Memory B cell (primary cell): ENCODE data around the gene GOLPH3L.
"Not testable (repeated sequence)": the region's sequence is repeated elsewhere in the genome, so short reads cannot be mapped to it uniquely, and the experiment has no call there.

Source experiments
- ATAC-seq: fragments of 150-1000 bp; cut with Tn5 transposase; 2 replicates; pipeline ENCODE4 v1.10.0; 2021; ENCODE audit warnings: low read depth, mild to moderate bottlenecking, moderate library complexity
- DNase-seq, 2 donors: peaks; one replicate each; pipeline ENCODE4 v3.0.0; 2022; ENCODE audit warnings: low spot score in 2 of 2
- H3K27ac Mint-ChIP-seq: one replicate; pipeline ENCODE4 v1.8.0; 2022; ENCODE audit warnings: mild to moderate bottlenecking, moderate library complexity, mixed read lengths
- H3K27me3 Mint-ChIP-seq: one replicate; pipeline ENCODE4 v1.8.0; 2022; ENCODE audit warnings: mixed read lengths
- H3K36me3 Mint-ChIP-seq: one replicate; pipeline ENCODE4 v1.8.0; 2022; ENCODE audit warnings: mild to moderate bottlenecking, mixed read lengths
- H3K4me1 Mint-ChIP-seq: one replicate; pipeline ENCODE4 v1.8.0; 2022; ENCODE audit warnings: mixed read lengths
- H3K4me3 Mint-ChIP-seq: one replicate; pipeline ENCODE4 v1.8.0; 2022; ENCODE audit warnings: mild to moderate bottlenecking, moderate library complexity, mixed read lengths
- H3K9me3 Mint-ChIP-seq: one replicate; pipeline ENCODE4 v1.8.0; 2022; ENCODE audit warnings: mixed read lengths

GOLPH3L gene

DNA sequence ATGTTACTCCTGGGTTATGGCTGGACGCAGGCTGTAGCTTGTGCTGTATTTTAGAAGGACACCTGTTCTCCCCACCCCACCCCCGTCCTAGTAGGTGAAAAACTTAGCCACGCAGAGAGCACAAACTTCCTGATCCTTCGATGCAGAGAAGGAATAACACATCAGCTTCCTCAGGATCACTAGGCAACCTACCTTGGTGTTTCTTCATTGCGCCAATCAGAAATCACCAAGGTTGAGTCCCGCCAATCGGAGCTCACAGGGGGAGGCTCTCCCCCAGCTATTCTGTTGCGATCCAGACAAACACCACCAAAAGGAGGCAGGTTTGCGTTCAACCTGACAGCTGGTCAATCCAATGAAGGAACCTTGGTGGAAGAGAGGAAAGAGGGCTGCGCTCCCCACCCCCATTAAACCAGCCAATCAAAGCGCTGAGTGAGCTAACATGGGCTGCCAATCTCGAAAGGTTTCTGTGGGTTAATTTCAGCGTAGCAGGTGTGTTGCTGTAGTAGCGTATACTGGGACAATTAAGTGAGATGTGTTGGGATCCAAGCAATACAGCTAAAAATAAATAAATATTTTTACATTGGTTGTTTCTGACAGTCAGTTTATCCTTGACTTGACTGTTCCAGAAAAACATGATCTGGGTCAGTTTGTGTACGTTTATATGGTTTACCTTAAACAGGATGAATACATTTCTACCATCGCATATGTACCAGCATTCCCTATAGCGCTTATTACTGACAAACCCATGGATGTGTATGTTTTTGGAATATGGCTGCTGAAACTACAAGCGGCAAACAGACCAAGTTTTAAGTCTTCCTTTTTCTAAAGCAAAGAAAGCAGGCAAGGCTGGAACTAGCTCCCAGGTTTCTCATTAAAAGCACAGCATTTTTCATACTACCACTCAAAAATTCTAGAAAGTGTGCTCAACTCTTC, at the start of gene GOLPH3L:
TSS of gene GOLPH3L (minus strand) at position 160 of the 933 bp plus-strand sequence. CDS start 2,316 bp downstream, outside the sequence.
- peak within 1 kb of the TSS; percentile 91 for H3K27ac Mint-ChIP-seq
- DNase-seq, result peak; percentile 62 to 76
- H3K4me3 Mint-ChIP-seq, result peak within 1 kb of the TSS; percentile 97
- H3K9me3 Mint-ChIP-seq, result no peaks in the 10 kb centered on the region
- no peaks in the 10 kb centered on the region for H3K27me3 Mint-ChIP-seq
- peaks cover 17% of the 10 kb centered on the region for H3K4me1 Mint-ChIP-seq
- ATAC-seq, result peak; percentile 98
- H3K36me3 Mint-ChIP-seq, result peaks cover 4% of the 10 kb centered on the region

DNA sequence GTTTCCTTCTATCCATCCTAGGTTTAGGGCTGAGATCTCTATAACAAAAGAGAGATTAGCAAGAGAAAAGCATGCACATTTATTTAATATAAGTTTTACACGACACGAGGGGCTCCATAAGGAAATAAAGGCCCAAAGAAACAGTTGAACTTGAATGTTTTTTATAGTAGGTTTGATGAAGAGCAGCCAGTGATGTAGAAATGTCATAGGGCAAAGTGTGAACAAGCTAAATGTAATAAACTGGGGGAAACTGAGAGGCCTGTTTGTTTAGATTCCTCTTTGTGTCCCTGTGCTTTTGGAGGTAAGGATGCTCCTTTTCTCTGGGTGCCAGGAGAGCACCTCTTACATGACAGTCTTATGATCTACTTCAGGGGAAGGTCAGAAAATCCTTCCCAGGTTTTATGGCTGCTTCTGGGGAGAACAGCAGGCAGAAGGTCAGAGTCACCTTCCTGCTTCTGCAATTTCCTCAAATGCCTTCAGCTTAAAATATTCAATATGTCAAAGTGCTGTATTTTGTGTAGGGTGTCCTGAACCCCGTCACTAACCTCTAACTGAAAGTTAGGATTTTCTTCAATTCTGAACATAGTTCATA, 33.3 kb upstream of the GOLPH3L start:
- Mint-ChIP-seq H3K36me3 (peaks cover 14% of the 10 kb centered on the region), H3K4me1 (no peaks in the 10 kb centered on the region), H3K4me3 (no peak overlapping the region), H3K27ac (no peak overlapping the region), H3K9me3 (no peaks in the 10 kb centered on the region), H3K27me3 (no peaks in the 10 kb centered on the region)
- DNase-seq, result no peak
- no peak for ATAC-seq

DNA sequence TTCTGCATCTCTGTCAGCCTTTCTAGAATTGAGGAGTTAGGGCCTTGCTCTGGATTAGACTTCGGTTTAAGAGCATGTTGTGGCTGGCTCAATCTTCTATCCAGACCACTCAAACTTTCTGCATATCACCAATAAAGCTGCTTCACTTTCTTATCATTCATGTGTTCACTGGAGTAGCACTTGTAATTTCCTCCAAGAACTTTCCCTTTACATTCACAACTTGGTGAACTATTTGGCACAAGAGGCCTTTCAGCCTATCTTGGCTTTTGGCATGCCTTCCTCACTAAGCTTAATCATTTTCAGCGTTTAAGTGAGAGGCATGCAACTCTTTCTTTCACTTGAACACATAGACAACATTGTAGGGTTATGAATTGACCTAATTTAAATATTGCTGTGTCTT, 27.4 kb upstream of the GOLPH3L start:
- Mint-ChIP-seq H3K9me3 (no peaks in the 10 kb centered on the region), H3K4me3 (no peak overlapping the region), H3K27me3 (no peaks in the 10 kb centered on the region), H3K36me3 (peaks cover 7% of the 10 kb centered on the region), H3K27ac (no peak overlapping the region), H3K4me1 (no peaks in the 10 kb centered on the region)
- no peak for DNase-seq
- ATAC-seq, result no peak

DNA sequence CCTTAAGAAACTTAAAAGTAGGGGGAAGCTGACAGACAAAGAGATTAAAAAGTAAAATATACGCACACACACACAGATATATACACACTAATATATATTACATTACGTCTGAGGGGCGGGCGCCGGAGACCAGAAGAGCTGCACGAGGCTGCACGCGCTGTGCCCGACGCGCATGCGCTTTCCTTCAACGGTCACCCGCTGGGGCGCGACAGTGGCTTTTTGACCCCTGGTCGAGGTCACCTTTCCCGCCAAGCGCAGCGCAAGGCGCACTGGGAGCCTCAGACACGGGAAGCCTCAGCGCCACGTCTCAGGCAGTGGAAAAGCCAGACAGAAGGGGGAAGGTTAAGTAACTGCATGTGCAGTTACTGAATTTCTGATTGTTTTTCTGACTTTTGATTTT, 23.7 kb upstream of the GOLPH3L start, which contains the start of gene HORMAD1:
TSS of gene HORMAD1 (minus strand) at position 193 of the 400 bp plus-strand sequence. CDS start 1,390 bp downstream, outside the sequence.
- H3K27me3 Mint-ChIP-seq, result no peaks in the 10 kb centered on the region
- H3K27ac Mint-ChIP-seq, result no peak within 1 kb of the TSS
- DNase-seq (no peak), ATAC-seq (no peak)
- H3K9me3 Mint-ChIP-seq, result no peaks in the 10 kb centered on the region
- H3K4me3 Mint-ChIP-seq, result no peak within 1 kb of the TSS
- H3K36me3 Mint-ChIP-seq, result peaks cover 7% of the 10 kb centered on the region
- no peaks in the 10 kb centered on the region for H3K4me1 Mint-ChIP-seq

DNA sequence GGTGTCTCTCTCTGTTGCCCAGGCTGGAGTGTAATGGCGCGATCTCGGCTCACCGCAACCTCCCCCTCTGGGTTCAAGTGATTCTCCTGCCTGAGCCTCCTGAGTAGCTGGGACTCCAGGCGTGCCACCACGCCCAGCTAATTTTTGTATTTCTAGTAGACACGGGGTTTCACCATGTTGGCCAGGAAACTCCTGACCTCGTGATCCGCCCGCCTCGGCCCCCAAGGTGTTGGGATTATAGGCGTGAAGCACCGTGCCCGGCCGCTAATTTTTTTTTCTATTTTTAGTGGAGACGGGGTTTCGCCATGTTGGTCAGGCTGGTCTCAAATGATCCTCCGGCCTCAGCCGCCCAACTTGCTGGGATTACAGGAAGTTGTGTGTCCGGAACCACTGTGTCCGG, 23.1 kb upstream of the GOLPH3L start:
- no peak overlapping the region for H3K4me3 Mint-ChIP-seq
- DNase-seq (no peak), ATAC-seq (no peak)
- no peaks in the 10 kb centered on the region for H3K27me3 Mint-ChIP-seq
- no peaks in the 10 kb centered on the region for H3K4me1 Mint-ChIP-seq
- H3K27ac Mint-ChIP-seq, result no peak overlapping the region
- H3K9me3 Mint-ChIP-seq, result no peaks in the 10 kb centered on the region
- peaks cover 7% of the 10 kb centered on the region for H3K36me3 Mint-ChIP-seq

DNA sequence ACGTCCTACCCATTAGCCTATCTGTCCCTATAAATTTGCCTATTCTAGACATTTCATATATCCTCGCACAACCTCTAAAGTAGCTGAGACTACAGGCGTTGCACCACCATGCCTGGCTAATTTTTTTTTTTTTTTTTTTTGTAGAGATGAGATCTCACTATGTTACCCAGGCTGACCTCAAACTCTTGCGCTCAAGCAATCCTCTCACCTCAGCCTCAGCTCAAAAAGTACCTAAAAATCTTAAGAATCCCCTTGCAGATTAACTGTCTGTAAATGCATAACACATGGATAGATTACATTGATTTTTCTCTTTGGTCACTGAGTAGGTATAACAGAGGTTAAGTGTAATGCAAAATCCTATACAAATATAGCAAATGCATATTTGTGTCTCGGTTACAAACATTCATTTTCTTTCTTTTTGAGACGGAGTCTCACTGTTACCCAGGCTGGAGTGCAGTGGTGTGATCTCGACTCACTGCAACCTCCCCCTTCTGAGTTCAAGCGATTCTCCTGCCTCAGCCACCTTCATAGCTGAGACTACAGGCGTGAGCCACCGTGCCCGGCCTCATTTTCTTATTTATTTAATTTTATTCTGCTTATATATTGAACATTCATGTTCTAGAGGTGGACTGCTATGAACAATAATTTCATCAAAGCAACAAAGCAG, 21.4 kb upstream of the GOLPH3L start:
- ATAC-seq (no peak), DNase-seq (no peak)
- peaks cover 3% of the 10 kb centered on the region for H3K36me3 Mint-ChIP-seq
- no peaks in the 10 kb centered on the region for H3K9me3 Mint-ChIP-seq
- no peaks in the 10 kb centered on the region for H3K4me1 Mint-ChIP-seq
- no peak overlapping the region for H3K4me3 Mint-ChIP-seq
- no peaks in the 10 kb centered on the region for H3K27me3 Mint-ChIP-seq
- no peak overlapping the region for H3K27ac Mint-ChIP-seq

DNA sequence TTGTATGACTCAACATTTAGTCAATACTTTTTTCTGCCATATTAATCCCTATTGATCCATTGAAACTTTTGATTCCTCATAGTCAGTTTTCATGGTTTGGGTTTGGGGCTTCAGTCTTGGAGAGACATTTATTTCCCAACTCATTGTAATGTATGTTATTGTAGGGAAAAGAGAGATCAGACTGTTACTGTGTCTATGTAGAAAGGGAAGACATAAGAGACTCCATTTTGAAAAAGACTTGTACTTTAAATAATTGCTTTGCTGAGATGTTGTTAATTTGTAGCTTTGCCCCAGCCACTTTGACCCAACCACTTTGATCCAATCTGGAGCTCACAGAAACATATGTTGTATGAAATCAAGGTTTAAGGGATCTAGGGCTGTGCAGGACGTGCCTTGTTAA, 12.1 kb upstream of the GOLPH3L start:
- H3K4me3 Mint-ChIP-seq, H3K36me3 Mint-ChIP-seq, H3K9me3 Mint-ChIP-seq, H3K27ac Mint-ChIP-seq, ATAC-seq, H3K4me1 Mint-ChIP-seq, DNase-seq, H3K27me3 Mint-ChIP-seq: not testable (repeated sequence)

DNA sequence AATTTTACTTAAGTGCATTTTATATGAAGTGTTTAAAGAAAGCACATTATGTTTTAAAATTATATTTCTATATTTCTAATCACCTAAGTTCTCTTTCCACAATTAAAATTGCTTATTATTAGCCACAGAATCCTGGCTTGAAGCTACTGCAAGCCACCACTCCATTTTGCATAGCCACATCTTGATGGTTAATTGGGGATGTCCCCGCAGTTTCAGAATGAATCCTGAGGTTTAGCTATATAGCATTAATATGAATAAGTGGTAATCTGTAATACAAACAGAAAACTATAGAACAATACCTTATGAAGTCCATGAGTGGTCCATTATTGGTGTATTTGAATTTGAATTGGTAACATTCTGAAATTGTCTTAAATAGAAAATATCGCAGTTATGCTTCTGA, 11.6 kb upstream of the GOLPH3L start:
- Mint-ChIP-seq H3K27ac (no peak overlapping the region), H3K4me1 (no peaks in the 10 kb centered on the region), H3K36me3 (peaks cover 3% of the 10 kb centered on the region), H3K9me3 (no peaks in the 10 kb centered on the region), H3K27me3 (no peaks in the 10 kb centered on the region), H3K4me3 (no peak overlapping the region)
- DNase-seq, result no peak
- peak; percentile 48 for ATAC-seq

DNA sequence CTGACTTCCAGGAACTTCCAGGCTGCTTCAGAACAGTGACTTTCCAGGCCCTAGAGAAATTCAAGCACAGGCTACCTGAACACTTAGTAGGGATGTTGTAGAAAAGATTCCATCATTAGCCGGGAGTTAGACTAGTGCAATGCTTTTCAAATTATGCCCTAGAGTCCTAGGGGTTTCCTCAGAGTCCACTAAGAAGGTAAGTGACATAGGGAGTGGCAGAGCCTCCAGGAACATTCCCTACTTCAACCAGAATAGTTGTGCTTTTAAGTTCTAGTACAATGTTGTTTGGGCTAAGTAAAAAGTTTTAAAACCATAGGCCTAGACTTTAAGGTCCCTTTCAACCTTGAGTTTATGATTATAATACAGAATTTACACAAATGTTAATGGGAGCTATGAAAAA, 9.1 kb upstream of the GOLPH3L start:
- Mint-ChIP-seq H3K4me1 (no peaks in the 10 kb centered on the region), H3K9me3 (no peaks in the 10 kb centered on the region), H3K4me3 (no peak overlapping the region), H3K36me3 (peaks cover 3% of the 10 kb centered on the region), H3K27me3 (no peaks in the 10 kb centered on the region), H3K27ac (no peak overlapping the region)
- ATAC-seq (no peak), DNase-seq (no peak)

DNA sequence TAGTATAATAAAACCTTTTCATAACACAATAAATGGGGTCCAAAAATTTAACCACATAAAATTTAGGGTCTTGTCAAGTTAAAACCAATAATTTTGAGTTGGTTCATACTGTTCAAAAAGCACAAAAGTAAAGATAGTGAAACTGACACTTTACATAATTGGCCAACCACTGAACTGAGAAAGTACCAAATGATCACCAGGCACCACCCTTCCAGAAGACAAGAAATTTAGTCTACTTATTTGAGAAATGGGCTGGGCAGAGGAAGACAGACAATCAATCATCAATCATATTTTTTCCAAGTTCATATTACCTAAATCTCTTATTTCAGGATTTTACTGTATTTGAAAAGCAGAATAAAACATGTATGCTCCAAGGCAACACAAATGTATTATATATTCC, 6.5 kb upstream of the GOLPH3L start:
- Mint-ChIP-seq H3K4me3 (no peak overlapping the region), H3K27ac (no peak overlapping the region), H3K36me3 (peaks cover 3% of the 10 kb centered on the region), H3K9me3 (no peaks in the 10 kb centered on the region), H3K4me1 (no peaks in the 10 kb centered on the region), H3K27me3 (no peaks in the 10 kb centered on the region)
- no peak for ATAC-seq
- DNase-seq, result no peak

DNA sequence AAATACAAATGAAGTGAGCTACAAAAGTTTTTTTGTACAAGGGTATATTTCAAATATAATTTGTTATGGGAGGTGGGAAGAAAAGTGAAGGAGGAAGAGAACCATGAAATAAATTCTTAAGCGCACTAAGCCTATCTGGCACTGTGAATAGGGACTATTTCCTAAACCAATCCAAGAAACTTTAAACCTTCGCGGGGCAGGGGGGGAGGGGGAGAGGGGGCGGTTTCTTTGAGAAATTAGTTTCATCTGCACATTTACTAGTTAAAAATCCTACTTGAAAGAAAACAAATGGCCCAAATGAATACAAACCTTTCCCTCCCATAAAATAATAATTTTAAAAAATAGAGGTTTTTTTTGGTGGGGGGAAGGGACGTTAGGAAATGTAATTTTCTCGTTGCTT, 364 bp downstream of the GOLPH3L start:
- Mint-ChIP-seq H3K27me3 (no peaks in the 10 kb centered on the region), H3K27ac (peak overlapping the region; percentile 91), H3K9me3 (no peaks in the 10 kb centered on the region), H3K4me1 (peaks cover 17% of the 10 kb centered on the region), H3K4me3 (peak overlapping the region; percentile 97), H3K36me3 (peaks cover 4% of the 10 kb centered on the region)
- DNase-seq (no peak), ATAC-seq (no peak)

DNA sequence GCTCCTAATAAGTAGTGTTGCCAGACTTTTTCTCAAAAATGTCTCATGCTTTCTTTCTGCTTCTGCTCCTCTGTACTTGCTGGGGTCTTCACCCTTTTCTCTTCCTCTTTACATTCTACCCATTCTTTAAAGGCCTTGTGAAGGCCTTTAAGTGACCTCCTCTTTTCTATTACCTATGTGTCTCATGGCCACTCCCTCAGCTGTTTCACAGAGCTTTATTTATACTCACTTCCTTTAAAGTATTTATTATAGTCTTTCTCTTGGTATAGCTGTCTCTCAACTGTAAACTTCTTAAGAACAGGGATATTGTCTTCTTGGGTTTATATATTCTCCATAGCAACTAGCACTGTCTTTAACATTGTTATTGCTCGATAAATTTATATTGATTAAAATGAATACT, 792 bp downstream of the GOLPH3L start:
- Mint-ChIP-seq H3K36me3 (peaks cover 4% of the 10 kb centered on the region), H3K27ac (peak overlapping the region; percentile 91), H3K4me1 (peaks cover 17% of the 10 kb centered on the region), H3K9me3 (no peaks in the 10 kb centered on the region), H3K27me3 (no peaks in the 10 kb centered on the region), H3K4me3 (peak overlapping the region; percentile 76)
- DNase-seq (no peak), ATAC-seq (no peak)

DNA sequence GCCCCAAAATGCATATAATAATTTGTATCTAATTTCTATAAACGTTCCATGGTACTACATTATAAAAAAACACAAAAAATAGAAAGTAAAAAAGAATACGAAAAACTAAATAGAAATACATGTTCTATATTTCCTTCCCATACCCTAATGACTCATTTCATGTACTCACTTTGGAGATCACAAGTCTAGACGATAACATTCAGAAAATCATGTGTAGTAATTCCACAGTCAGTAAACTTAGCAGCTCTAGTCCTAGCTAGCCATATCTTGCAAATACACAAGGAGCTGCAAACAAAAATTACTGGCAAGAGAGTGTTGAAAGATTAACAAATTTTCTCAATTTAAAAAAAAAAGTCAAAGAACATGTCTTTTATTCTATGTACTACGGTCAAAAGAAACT, 1.4 kb downstream of the GOLPH3L start:
- H3K4me1 Mint-ChIP-seq, result peaks cover 17% of the 10 kb centered on the region
- H3K27ac Mint-ChIP-seq, result no peak overlapping the region
- H3K9me3 Mint-ChIP-seq, result no peaks in the 10 kb centered on the region
- H3K4me3 Mint-ChIP-seq, result no peak overlapping the region
- no peak for ATAC-seq
- H3K27me3 Mint-ChIP-seq, result no peaks in the 10 kb centered on the region
- peaks cover 5% of the 10 kb centered on the region for H3K36me3 Mint-ChIP-seq
- no peak for DNase-seq

DNA sequence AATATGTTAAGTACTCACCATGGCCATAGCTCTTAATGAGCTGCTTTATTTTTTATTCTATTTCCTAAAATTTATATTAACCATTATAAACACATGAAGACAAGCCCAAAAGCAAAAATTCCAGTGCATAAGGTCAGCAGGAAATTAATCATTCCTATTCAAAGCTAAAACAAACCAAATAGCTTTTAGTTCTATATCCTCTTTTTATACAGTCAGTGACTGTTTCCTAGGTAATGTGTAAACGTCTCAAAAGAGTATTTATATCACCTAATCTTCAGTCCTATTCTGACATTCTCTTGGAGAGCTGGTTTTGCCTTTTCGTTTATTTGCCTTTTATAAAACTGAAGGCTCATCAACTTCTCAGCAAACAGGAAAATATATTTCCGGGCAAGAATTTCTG, 4.2 kb downstream of the GOLPH3L start:
- H3K27ac Mint-ChIP-seq, result no peak overlapping the region
- no peak for DNase-seq
- no peak for ATAC-seq
- H3K27me3 Mint-ChIP-seq, result no peaks in the 10 kb centered on the region
- H3K4me3 Mint-ChIP-seq, result no peak overlapping the region
- no peaks in the 10 kb centered on the region for H3K9me3 Mint-ChIP-seq
- peaks cover 18% of the 10 kb centered on the region for H3K4me1 Mint-ChIP-seq
- H3K36me3 Mint-ChIP-seq, result peaks cover 9% of the 10 kb centered on the region
